GM10266 (cell line): ENCODE data around the gene WDR27.
A peak's percentile ranks its signal among the peaks of the same experiment; 100 is the strongest.

Experiments used
- DNase-seq: peaks from one replicate; pipeline ENCODE4 v3.0.0; 2012; ENCODE audit errors: extremely low spot score
- CTCF ChIP-seq: IDR thresholded peaks from 2 replicates; pipeline ENCODE4 v1.5.1; 2012; ENCODE audit warnings: mild to moderate bottlenecking, low read depth; ENCODE audit not compliant: control insufficient read depth, insufficient read depth; ENCODE audit errors: missing control alignments

Gene WDR27

GRCh38 chr6:169558378-169558773 lies 143.5 kb downstream of the WDR27 start:
- DNase-seq: no peak
- TF ChIP-seq CTCF: no peak

- TF ChIP-seq CTCF: no peak
- DNase-seq: no peak
These were observed 143.9 kb downstream of the WDR27 start for GRCh38 chr6:169557887-169558286.

DNA sequence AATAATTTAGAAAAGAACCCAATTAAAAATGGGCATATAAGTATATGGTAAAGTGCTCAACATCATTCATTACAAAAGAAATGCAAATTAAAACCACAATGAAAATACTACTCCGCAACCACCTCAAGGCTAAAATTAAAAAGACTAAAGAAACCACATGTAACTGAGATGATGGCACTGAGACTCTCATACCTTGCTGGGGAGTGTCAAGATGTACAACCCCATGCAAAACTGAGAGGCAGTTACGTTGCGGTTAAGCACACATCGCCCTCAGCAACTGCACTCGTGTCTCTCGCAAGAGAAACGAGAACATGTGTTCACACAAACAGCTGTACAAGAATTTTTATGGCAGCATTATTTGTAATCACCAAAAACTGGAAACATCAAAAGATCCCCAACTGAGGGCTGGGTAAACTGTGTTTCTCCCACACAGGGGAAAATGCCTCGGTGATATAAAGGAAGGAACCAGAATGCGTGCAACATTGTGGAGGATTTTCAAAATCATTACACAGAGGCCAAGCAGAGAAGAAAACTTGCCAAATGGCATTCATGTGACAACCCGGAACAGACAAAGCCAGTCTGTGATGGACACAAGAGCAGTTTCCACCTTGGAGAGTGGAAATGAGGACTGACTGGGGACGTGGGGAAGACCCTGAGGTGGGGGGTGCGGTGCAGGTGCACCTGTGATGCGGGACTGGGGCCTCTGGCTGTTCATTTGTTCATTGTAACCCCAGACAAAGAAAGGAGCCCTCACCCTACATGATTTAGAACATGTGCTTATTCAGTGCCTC lies 144.9 kb downstream of the WDR27 start:
- TF ChIP-seq CTCF: no peak
- peak; percentile 77 for DNase-seq

GRCh38 chr6:169555971-169556617 lies 145.7 kb downstream of the WDR27 start:
- DNase-seq: no peak
- no peak for TF ChIP-seq CTCF

DNA sequence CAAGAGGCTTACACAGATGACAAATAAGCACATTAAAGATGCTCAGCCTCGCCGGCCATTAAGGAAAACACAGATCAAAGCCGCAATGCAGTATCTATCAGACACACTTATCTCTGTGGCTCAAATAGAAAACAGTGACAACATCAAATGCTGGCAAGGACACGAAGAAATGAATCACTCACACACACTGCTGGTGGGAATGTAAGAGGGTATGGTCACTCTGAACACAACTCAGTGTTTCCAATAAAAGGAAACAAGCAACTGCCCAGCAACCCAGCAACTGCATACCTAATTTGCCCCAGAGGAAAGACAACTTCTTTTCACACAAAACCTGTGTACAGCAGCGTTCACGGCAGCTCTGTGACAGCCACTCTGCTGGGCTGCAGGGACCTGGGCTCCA lies 155.8 kb downstream of the WDR27 start:
- DNase-seq: no peak
- TF ChIP-seq CTCF: no peak

- DNase-seq: no peak
- no peak for TF ChIP-seq CTCF
These were observed 158.1 kb downstream of the WDR27 start for GRCh38 chr6:169543704-169544103.

DNA sequence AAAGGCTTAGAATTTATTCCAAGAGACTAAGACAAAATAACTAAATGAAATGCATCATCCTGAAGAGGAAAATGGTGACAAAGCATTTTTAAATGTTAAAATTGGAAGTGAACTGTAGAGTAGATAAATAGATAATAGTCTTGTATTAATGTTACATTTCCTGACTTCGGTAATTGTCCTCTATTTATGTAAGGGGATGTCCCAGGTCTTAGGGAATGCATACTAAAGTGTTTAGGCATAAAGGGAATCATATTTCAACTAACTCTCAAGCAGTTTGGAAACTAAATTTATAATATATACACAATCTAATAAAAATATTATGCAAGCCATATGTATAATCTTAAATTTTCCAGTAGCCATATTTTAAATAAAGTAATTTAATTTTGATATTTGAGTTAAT lies 159.3 kb downstream of the WDR27 start:
- no peak for DNase-seq
- TF ChIP-seq CTCF: no peak
